GM19240 (cell line): ENCODE measurements around the gene MAST4.
"Not testable (repeated sequence)": the region's sequence is repeated elsewhere in the genome, so short reads cannot be mapped to it uniquely, and the experiment has no call there.

Source experiments
- DNase-seq: peaks from one replicate; pipeline ENCODE4 v3.0.0; 2011; ENCODE audit warnings: low spot score; ENCODE audit not compliant: insufficient read length

Gene MAST4

DNA sequence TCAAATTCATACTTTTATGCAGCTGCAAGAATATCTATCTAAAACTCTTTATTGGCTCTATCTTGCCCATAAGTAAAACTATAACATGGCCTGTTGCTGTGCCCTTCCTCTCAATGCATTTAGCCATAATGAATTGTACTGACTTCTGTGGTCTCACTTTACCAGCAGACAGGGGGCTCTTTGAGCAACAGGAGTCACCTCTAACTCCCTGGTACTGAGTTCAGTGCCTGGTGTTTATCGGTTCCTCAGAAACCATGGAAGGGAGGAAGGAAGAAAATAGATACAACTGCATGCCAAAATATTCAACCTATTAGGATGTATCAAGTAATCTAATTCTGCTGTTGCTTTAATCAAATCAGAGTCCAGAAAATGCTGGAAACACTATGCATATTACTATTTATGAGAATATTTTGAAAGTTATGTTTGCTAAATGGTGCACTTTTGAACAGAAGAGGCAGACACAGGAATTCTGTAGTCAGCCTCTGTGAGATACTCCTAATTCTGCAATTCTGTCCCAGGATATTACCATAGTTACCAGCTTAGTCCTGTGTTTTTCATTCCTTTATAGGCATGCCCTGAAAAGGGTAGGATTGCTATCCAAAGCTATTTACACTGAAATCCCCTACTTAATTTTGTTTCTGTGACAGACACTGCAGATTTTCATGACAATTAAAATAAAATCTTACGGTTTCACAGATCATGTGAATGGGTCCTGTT lies 510.6 kb downstream of the MAST4 start:
- no peak for DNase-seq

DNA sequence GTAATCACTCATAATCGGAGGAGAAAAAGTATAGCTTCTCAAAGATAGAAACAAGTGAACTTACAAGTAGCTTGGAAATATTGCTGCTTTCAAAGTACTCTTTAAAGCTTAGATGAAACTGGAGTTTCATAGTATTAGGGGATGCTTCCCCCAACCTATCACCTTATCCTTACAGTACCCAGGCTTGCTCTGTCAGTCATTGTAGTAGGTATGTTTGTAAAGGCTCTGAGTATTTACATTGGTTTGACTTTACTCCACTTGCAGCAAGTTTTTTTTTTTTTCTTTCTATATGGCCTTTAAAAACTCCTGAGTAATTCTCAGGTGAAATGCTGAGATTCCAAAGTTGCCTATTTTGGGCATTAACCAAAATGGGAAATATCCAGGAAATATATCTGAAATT lies 515.6 kb downstream of the MAST4 start:
- no peak for DNase-seq

DNA sequence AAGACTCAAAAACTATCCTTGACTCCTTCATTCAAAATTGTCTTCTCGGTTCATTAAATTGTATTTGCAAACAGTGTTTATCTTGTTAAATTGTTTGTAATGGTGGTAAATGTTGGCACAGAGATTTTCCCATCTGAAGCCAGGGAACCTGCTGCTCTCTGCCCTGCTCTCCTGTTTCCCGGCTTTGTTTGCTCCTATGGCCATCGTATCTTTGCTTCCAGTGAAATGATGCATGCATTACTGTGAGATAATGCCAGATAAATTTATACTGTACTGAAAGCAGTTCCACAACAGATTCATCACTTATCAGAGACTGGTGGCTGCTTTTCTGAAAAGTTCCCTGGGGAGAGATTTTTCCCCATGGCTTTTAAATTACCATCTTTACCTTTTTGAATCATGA lies 519.1 kb downstream of the MAST4 start:
- DNase-seq, result no peak

DNA sequence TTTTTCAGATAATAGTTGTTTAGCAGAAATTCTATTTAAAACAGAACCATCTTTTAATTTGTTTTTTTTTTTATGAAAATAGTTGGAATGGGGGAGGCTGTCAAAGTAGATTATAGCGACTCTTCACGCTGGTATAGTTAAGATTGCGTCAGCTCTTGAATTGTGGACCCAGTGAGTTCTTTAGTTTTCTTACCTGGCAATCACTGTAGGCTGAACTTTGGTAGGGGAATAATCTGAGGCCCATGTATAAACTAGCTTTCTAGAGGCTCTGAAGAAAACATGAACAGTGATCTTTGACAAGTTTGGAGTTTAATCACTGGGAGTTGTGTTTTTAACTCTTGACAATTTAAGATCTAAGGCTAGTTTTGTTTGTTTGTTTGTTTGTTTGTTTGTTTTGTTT lies 519.6 kb downstream of the MAST4 start:
- no peak for DNase-seq

DNA sequence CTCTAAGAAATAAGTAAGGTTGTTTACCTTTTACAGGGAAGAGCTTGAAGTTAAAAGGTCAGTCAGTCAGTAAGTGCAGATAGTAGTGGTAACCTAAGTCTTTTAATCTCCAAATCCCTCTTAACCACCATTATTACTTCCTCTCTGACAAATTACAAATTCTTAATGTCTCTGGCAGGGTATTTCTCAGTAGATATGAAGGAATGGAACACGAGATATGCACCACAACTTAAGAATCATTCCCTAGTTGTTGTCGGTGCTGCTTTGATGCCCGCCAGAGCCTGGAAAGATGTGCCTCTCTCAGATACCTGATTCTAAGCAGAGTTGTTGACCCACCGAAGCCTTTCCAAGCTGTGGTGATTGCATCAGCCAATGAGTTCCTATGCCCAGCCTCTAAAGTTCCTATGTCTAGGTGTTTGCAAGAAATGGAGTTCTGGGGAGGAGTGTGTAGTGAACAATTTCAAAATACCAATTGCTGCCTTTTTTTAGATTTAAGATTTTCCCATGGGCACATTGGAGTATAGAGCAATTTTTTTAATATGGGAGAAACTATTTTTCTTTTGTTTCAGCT lies 521.9 kb downstream of the MAST4 start:
- DNase-seq, result no peak

DNA sequence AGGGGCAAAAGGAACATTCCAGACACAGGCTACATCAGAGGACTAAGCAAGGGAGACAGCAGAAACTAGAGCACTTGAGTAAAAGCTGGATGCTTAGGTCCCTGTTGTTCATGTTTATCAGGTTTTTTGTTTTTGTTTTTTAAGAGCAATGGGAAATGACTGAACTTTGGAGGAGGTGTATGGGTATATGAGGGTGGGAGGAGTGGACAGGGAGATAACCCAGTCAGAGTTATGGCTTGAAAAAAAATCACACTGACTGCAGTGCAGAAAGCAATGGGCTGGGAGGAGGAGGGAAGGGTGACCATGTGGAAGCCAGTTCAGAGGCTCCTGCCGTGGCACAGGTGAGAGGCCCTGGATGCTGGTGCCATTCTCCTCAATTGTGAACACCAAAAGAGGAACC lies 522.8 kb downstream of the MAST4 start:
- no peak for DNase-seq

DNA sequence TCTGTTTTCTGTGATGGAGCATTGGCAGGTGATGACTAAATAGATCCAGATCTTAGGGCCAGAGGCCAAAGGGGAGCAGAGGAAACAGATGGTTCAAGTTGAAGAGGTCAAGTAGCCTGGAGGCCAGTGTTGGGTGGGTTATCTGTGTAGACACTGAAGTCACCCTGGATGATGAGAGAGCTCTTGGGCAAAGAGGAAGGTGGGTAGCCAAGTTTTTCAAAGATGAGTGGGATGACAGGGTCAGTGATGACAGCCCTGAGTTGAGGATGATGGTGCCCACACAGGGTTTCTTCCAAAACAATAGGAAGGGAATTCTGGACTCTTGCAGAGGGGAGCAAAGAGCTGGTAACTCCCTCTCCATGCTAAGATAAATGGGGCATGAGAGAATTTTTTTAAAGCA lies 523.8 kb downstream of the MAST4 start:
- no peak for DNase-seq

DNA sequence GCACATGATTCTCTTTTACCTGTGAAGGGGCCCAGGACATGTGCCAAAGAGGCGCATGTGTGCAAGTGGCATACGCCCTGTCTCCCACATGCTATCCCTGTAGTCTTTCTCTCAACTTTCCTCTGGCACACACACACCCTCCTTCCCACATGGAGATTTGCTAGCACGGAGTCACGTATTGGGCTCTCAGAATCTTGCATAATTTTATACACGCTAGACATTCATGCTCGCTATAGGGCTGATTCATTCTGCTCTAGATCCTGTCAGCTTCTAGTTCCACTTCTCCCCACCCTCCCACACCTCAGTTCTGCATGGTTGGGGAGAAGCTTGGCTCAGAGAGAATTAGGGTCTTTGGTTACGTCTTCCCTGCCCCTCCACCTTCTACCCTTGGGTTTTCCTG lies 527.6 kb downstream of the MAST4 start:
- no peak for DNase-seq

DNA sequence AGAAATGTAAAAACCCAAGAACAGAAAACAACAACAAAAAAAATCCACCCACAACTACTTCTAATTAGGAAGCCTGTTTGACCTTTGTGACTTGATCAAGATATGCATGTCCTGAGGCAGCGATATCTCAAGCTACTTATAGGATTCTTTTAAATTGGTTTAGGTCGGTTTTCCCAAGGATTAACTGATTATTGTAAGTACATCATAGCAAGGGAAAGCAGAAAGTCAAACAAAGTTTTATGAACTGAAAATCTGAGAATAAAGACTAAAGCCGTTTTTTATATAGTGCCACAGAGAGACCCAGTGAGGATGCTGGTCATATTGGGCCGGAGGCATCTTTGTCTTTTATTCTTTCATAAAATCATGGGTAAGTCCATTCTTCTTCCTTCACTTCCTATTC lies 528.4 kb downstream of the MAST4 start:
- no peak for DNase-seq

DNA sequence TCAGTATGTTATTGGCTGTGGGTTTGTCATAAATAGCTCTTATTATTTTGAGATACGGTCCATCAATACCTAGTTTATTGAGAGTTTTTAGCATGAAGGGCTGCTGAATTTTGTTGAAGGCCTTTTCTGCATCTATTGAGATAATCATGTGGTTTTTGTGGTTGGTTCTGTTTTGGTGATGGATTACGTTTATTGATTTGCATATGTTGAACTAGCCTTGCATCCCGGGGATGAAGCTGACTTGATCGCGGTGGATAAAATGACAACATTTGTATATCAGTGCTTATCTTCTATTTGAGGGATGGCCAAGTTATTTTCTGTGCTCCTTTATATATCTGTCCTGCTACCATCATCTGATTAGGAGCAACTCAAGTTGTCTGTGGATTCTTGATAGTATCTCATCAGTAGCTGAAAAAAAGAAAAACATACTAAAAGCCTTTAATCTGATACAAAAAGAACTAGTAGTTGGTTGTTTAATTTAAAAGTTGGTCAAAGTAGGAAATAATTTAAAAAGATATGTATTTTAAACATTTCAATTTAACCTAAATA lies 531.2 kb downstream of the MAST4 start:
- not testable (repeated sequence) for DNase-seq

DNA sequence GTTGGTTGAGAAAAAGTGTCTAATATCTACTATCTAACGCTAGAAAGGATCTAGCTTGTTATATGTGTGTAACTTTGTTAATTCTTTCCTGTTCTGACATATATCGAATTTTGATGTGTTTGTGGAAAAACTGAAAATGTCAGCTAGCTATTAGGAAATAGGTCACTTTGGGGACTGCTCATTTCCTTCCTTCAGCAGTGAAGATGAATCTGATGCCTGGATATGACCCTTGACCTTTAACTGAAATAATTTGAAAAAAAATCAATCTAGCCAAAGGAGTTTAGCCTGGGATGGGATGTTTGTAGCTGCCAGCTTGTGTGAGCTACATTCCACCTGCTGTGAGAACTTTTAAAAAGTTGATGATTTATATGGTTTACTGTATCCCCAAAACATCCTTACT lies 533.6 kb downstream of the MAST4 start:
- DNase-seq, result no peak

DNA sequence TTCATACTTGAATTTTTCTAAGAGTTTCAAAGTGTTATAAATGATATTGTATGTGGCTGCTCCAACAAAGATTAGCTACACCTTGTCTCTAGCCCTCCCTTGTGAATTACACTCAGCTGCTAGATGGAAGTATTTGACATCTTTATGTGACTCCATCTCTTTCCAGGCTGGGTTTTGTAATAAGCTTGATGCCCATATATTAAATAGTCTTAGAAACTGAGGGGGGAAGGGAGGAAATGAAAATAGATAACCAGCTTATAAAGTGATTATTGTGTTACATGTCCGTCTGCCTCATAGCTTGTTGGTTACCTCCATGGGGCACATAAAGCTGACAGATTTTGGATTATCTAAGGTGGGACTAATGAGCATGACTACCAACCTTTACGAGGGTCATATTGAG lies 537.0 kb downstream of the MAST4 start:
- no peak for DNase-seq

DNA sequence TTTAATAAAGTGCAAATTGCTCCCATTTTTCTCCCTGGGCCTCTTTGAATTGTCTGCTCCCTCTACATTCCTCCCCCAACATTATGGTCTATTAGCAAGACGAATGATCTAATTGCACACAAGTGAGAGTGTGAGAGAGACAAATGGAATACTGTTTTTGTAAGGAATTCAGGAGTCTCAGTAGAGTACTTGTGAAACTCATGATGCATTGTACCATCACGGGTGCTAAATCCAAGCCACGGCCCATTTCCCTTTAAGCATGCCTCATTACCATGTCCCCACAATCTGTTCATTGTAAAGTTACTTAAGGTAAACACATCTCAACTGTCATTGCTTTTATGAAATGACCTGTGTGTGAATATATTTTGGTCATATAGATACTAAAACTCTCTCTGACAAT lies 537.6 kb downstream of the MAST4 start:
- DNase-seq, result no peak

DNA sequence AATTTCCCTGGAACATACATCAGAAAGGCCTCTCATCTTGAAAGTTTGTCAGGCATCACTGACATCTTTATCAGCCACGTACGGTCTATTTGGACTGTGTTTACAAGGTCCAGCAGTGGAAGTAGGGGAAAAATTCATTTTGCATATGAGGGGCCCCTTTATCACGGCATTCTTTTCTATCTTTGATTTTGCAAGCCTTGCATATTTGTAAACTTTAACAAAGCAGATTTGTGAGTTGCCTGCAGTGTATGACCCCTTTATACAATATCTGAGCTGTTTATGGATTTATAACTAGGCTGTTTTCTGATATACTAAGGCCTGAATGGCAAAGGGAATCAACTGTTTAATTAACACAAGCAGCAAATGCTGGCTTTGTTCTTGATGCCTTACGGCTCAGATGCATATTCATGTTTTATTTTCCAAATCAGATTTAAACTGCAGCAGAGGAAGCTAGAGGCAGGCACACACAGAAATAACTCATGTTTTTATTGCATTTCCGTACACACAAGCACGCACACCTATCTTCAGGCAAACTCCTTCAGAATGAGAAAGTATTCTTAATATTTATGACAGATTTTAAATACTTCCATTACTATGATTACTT lies 539.3 kb downstream of the MAST4 start:
- DNase-seq, result no peak

DNA sequence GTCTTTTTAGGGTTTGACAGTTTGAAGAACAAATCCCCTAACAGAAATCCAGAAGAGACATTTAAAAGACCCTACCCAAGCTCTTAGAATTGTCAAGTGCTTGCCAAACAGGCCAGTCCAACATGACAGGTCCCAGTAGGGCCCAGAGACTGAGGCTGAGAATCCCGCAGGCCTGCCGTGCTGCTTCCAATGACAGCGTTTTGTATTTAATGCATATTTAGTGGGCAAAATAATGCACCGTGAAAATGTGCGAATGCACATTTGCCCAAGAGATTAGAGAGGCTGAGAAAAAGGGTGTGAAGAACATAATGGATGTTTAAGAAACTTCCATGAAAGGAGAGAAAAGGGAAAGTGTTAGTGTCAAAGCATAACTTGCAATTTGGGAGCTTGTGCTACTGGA lies 542.8 kb downstream of the MAST4 start:
- DNase-seq, result no peak

DNA sequence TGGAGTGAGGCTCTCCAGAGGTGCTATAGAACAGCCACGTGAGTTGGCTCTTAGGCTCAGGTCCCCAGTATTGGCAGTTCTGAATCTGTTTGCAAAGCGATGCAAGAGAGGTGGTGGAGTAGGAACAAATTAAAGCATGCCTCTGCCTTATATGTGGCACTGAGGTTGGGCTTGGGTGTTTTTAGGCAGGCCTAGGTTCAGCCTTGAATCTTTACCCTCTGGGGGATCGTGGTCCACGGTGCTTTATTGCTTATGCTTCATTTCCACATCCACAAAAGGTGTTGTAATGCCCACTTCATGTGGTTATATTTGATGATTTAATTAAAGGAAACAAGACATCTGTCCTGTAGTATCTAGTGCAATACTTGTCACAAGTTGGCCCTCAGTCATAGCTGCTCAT lies 544.2 kb downstream of the MAST4 start:
- no peak for DNase-seq

DNA sequence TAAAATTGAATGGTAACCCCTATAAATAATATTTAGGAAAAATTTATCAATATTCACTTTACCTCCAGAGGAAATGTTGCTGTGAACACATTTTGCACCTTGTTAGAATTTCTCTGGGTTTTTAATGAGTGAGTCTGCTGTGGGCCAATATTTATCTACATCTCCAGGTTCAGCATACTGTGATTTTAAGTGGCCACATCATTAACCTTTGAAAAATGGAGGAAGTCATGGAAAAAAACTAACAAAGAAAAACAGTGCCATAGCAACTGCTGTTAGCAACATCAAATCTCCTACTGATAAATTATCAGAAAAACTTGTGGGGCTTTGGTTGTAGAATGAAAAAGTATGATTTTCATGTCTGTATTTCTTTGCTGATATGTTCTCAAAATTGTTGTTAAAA lies 545.5 kb downstream of the MAST4 start:
- no peak for DNase-seq

DNA sequence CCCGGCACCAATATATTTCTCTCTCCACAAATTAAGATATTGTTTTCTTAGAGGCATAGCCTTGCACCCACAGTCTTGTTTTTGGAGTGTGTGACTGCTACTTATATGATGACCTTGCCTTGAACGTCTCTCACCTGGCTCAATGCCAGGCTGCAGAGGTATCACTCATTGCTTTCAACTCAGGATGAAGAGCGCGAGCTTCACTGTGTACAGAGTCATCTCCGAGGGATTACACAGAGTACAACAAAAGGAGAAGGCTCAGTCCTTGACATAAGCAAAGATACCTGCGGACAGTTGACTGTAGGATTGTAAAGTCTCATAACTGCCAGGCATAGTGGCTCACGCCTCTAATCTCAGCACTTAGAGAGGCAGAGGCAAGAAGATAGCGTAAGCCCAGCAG lies 546.6 kb downstream of the MAST4 start:
- no peak for DNase-seq

DNA sequence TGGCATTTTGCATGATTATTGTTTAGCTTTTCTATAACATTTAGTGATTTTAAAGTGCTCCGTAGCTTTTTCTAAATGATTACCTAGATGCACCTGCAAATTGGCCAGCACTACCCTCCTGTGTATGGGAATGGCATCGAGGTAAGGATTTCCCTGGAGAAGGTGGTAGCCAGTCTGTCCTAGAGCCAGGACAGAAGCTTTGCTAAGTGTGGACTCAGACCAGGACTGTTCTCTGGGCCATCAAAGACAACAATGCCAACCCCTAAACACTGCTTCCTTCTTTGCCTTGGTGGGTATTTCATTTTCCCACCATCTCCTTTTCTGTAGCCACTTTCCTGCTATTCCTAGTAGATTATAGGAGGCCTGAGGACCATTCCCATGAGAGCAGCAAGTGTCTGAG lies 547.4 kb downstream of the MAST4 start:
- DNase-seq, result no peak

DNA sequence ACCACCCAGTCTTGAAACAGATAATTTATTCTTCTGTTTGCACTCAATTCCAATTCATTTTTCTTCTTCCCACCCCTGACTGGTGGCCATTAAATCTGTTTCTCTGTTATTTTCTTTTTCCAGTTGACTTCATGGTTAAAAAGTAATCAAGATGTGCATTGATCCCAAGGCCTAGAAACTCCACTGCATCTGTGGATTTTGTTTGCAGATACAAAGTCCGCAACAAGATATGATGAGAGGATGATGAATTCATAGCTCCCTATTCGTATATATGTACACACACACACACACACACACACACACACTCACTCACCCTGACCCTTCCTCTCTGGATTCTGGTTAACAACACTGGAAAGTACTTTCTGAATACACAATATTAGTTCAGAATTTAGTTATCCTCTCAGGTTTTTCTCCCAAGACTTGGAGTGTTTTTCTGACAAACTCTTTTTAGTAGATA lies 548.0 kb downstream of the MAST4 start:
- no peak for DNase-seq

DNA sequence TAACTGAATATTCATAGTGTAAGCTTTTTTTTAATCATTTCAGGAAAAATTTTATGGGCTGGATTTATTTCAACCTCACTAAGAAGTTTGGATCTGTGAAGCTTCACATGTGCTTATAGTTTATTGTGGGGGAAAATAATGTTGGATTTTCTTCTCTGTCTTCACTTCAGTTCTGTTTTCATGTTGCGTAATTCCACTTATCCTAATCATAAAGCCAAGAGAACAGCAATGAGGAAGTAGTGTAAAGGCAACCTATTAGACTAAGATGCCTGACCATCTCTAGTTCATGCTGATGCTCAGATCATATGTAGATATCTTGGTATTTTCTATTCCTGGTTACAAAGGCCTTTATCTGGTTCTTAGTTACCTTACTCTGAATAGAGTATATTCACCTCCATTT lies 550.4 kb downstream of the MAST4 start:
- no peak for DNase-seq

DNA sequence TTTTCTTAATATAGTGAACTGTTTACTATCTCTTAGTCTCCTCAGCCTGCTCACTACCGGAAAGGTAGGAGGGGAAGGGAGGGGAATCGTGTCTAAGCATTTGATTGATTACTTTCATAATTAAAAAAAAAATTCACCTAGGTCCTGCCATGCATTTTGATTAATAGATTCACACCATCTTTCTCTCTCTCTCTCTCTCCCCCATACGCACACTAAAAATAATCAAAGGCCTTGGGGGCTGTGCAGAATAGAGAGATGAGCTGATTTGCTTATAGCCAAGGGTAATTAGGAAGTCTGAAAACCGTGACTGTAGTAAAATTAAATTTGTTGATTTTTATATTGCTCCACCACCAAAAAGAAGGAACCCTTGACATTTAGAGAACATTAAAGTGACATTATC lies 550.8 kb downstream of the MAST4 start:
- no peak for DNase-seq

DNA sequence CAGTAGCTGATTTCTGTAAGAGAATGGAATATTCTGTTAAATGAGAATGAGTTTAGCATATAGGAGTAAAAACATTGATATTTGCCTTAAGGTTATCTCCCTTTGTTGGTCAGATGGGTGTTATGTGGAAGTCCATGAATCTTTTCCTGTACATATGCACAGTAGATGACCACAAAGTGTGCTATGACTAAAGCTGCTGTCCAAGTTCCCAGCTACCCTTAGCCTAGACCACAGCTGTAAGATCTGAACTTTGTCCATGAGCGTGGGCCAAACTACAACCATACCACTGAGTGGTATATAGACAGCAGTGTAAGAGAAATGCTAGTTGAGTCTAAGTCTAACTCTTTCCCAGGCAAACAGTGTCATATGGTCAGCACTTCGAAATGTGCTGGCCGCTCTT lies 551.6 kb downstream of the MAST4 start:
- no peak for DNase-seq
